GM18909 (cell line): Measurements from ENCODE around the gene DCBLD1.

Experiments used
- ATAC-seq: cut with Tn5 transposase; IDR thresholded peaks from one replicate; pipeline ENCODE4 v1.9.1; 2021; ENCODE audit warnings: mild to moderate bottlenecking; ENCODE audit not compliant: unreplicated experiment, poor library complexity

DCBLD1 gene

GRCh38 chr6:117550618-117551242 is 68.3 kb downstream of the DCBLD1 start:
- no peak for ATAC-seq

- ATAC-seq, result no peak
Measured at GRCh38 chr6:117552618-117553017, 70.1 kb downstream of the DCBLD1 start.

GRCh38 chr6:117553142-117553541 is 70.7 kb downstream of the DCBLD1 start:
- no peak for ATAC-seq

- ATAC-seq, result no peak
Measured at GRCh38 chr6:117555262-117555849, 72.9 kb downstream of the DCBLD1 start.

GRCh38 chr6:117555882-117556498 is 73.5 kb downstream of the DCBLD1 start:
- ATAC-seq, result peak; percentile 54

- ATAC-seq, result no peak
Measured at GRCh38 chr6:117557951-117558350, 75.5 kb downstream of the DCBLD1 start.

GRCh38 chr6:117558818-117559217 is 76.3 kb downstream of the DCBLD1 start:
- ATAC-seq, result no peak

- no peak for ATAC-seq
Measured at GRCh38 chr6:117559299-117559698, 76.8 kb downstream of the DCBLD1 start.

- no peak for ATAC-seq
Measured at GRCh38 chr6:117561128-117561527, 78.7 kb downstream of the DCBLD1 start.

- no peak for ATAC-seq
Measured at GRCh38 chr6:117564681-117565080, 82.2 kb downstream of the DCBLD1 start.

- no peak for ATAC-seq
Measured at GRCh38 chr6:117568247-117568646, 85.8 kb downstream of the DCBLD1 start.

- no peak for ATAC-seq
Measured at GRCh38 chr6:117568831-117569410, 86.4 kb downstream of the DCBLD1 start.

- no peak for ATAC-seq
Measured at GRCh38 chr6:117573006-117573680, 90.7 kb downstream of the DCBLD1 start.

GRCh38 chr6:117574198-117574597 is 91.7 kb downstream of the DCBLD1 start:
- ATAC-seq, result no peak

GRCh38 chr6:117585647-117586046 is 103.2 kb downstream of the DCBLD1 start:
- ATAC-seq, result no peak

GRCh38 chr6:117590447-117590846 is 108.0 kb downstream of the DCBLD1 start:
- no peak for ATAC-seq

- no peak for ATAC-seq
Measured at GRCh38 chr6:117591405-117591804, 108.9 kb downstream of the DCBLD1 start.

- no peak for ATAC-seq
Measured at GRCh38 chr6:117592983-117593759, 110.7 kb downstream of the DCBLD1 start.

- ATAC-seq, result no peak
Measured at GRCh38 chr6:117595099-117595923, 112.8 kb downstream of the DCBLD1 start.
